Activated CD8-positive, alpha-beta memory T cell treated with anti-CD3 and anti-CD28 coated beads, Interleukin-2, amount 10 ng/mL, durations not matched to agents 7 days and 5 days (primary cell): Measurements from ENCODE around the gene GRID1. TPM values are rescaled to one million over a fixed set of nuclear protein-coding genes. Genes with fewer than 3 reads are reported as not detected.

Experiments
- ATAC-seq: fragments of 150-1000 bp; cut with Tn5 transposase; one replicate; pipeline ENCODE4 v1.10.0; 2021; ENCODE audit warnings: moderate library complexity
- CTCF ChIA-PET: fragments of 350-600 bp; sonication (Branson Sonifier 250); formaldehyde crosslinking; loops from one replicate; lab custom pipeline; 2021; ENCODE audit warnings: antibody characterized with exemption; lab: Charles Lee
- DNase-seq: peaks from one replicate; pipeline ENCODE4 v3.0.0-alpha.2; 2020
- H3K27ac Mint-ChIP-seq: one replicate; pipeline ENCODE4 v1.8.0; 2021; ENCODE audit warnings: mild to moderate bottlenecking, mixed read lengths
- H3K27me3 Mint-ChIP-seq: one replicate; pipeline ENCODE4 v1.8.0; 2021; ENCODE audit warnings: mixed read lengths
- H3K36me3 Mint-ChIP-seq: one replicate; pipeline ENCODE4 v1.8.0; 2021; ENCODE audit warnings: mild to moderate bottlenecking, mixed read lengths
- H3K4me1 Mint-ChIP-seq: one replicate; pipeline ENCODE4 v1.8.0; 2021; ENCODE audit warnings: mixed read lengths
- H3K4me3 Mint-ChIP-seq: one replicate; pipeline ENCODE4 v1.8.0; 2021; ENCODE audit warnings: mild to moderate bottlenecking, moderate library complexity, mixed read lengths
- H3K9me3 Mint-ChIP-seq: one replicate; pipeline ENCODE4 v1.8.0; 2022; ENCODE audit warnings: low read depth, mixed read lengths
- total RNA-seq, 2 experiments: library from RNA; stranded (reverse); gene quantifications; one replicate each; pipeline ENCODE4 v1.2.3, GENCODE V29; 2021

Gene GRID1
- total RNA-seq, 2 experiments from 2014 or later = not detected

GRCh38 chr10:86400705-86401587, 34.4 kb upstream of the GRID1 start:
- ATAC-seq (peak; percentile 43), DNase-seq (peak; percentile 77)
- CTCF ChIA-PET = interaction anchor here (0.5 to 14.7 kb wide), 30 partner anchors 7 to 538 kb away, joined by 3 to 191 read pairs (median 6); partner anchors contain the start of gene WAPL
- H3K4me3 Mint-ChIP-seq = peak overlapping the region; percentile 79
- peaks cover 14% of the 10 kb centered on the region for H3K27me3 Mint-ChIP-seq
- H3K4me1 Mint-ChIP-seq = peaks cover 8% of the 10 kb centered on the region
- no peaks in the 10 kb centered on the region for H3K9me3 Mint-ChIP-seq
- H3K27ac Mint-ChIP-seq = peak overlapping the region; percentile 85
- no peaks in the 10 kb centered on the region for H3K36me3 Mint-ChIP-seq

DNA sequence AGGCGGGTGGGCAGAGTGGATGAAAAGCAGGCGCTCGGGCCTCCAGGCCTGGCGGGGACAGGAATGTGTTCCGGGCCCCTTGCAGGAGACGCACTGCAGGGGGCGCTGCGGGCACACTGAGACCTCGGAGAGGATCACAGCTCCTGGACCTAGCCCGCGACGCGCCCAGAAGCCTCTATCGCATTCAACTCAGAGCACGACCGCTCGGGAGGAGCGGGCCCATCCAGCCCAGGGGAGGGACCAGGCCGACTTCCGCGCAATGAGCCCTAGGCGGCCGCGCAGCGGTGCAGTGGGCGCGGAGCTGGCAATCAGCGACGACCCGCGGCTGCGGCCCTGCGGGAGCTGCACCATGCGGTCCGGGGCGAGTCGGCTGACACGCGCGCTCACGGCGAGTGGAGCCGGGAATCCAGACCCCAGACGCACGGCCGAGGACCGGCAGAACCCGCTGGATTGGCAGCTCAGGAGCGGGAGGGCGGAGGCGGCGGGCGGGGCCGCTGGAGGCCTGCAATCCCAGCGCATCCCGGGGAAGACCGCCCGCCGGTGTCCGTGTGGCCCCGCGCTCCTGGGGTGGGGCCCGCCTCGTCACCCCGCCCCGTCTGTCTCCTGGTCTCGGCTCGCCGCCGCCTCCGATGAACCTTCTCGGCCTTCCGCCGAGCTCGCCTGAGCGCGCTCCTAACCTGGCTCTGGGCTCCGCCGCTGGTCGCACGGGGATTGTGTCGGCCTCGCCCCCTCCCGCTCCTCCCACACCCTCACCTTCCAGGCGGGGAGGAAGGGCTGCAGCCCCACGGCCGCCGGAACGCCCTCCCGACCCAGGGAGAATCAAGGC, 33.5 kb upstream of the GRID1 start:
- CTCF ChIA-PET = interaction anchor here (0.7 to 14.7 kb wide), 41 partner anchors 8 to 500 kb away, joined by 3 to 191 read pairs (median 5); partner anchors contain the start of gene WAPL
- H3K4me1 Mint-ChIP-seq = peaks cover 8% of the 10 kb centered on the region
- H3K4me3 Mint-ChIP-seq = peak overlapping the region; percentile 79
- no peaks in the 10 kb centered on the region for H3K36me3 Mint-ChIP-seq
- H3K9me3 Mint-ChIP-seq = no peaks in the 10 kb centered on the region
- peaks cover 14% of the 10 kb centered on the region for H3K27me3 Mint-ChIP-seq
- H3K27ac Mint-ChIP-seq = peak overlapping the region; percentile 85
- ATAC-seq = peak; percentile 95
- DNase-seq = peak; percentile 97

DNA sequence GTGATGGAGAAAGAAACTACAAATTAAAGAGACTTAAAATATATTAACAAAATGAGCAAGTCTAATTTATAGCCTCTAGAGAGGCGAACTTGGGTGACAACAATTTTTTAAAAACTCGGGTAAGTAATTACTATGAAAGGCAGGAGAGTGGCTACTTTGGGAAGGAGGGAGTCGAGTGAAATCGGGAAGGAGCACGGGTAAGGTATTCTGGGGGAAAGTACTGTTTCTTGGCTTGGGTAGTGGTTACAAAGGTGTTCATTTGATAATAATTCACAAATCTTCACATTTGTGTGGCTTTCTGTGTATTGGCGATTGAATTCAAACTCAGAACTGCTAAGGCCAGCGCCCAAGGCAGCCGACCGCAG, 32.9 kb upstream of the GRID1 start:
- no peaks in the 10 kb centered on the region for H3K36me3 Mint-ChIP-seq
- peak overlapping the region; percentile 79 for H3K4me3 Mint-ChIP-seq
- peaks cover 8% of the 10 kb centered on the region for H3K4me1 Mint-ChIP-seq
- H3K27me3 Mint-ChIP-seq = peaks cover 14% of the 10 kb centered on the region
- no peak for DNase-seq
- CTCF ChIA-PET = interaction anchor here (0.7 to 14.7 kb wide), 35 partner anchors 9 to 501 kb away, joined by 3 to 191 read pairs (median 5); partner anchors contain the start of gene WAPL
- ATAC-seq = no peak
- peak overlapping the region; percentile 70 for H3K27ac Mint-ChIP-seq
- H3K9me3 Mint-ChIP-seq = no peaks in the 10 kb centered on the region

- CTCF ChIA-PET = interaction anchor here (0.9 to 14.7 kb wide), 2 partner anchors 24 to 189 kb away, joined by 3 to 191 read pairs; no protein-coding TSS in a partner anchor
- Mint-ChIP-seq H3K4me3 (no peak overlapping the region), H3K4me1 (peaks cover 8% of the 10 kb centered on the region)
Measured at GRCh38 chr10:86397120-86397519, 30.5 kb upstream of the GRID1 start.

DNA sequence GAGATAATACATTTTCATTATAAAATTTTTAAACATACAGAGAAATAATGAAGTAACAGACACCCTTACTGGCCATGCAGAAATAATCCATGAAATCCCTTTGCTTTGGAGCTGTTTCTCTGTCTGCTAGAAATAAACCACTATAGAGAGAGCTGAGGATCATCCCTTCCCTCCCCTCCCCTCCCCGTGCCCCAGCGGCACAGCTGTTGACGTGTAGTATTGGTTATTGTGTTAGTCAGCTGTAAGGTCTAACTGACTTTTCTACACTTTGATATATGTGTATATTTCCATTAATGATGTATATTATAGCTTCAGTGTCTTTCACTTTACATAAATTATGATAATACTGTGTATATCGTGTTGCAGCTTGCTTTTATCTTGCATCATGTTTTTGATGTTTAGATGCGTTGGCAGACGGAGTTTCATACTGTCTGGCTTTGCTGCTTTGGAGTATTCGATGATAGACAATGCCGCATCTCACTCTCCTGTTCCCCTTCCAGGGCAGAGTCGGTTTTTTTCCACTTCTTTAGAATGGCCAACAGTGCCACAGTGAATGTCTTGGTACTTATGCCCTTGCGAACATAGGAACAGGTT, 27.4 kb upstream of the GRID1 start:
- peaks cover 15% of the 10 kb centered on the region for H3K27me3 Mint-ChIP-seq
- no peak for DNase-seq

More at GRCh38 chr10:86397120-86397519, 30.5 kb upstream of the GRID1 start:
- H3K36me3 Mint-ChIP-seq = no peaks in the 10 kb centered on the region
- no peaks in the 10 kb centered on the region for H3K9me3 Mint-ChIP-seq
- peaks cover 2% of the 10 kb centered on the region for H3K27me3 Mint-ChIP-seq
- no peak overlapping the region for H3K27ac Mint-ChIP-seq
- no peak for DNase-seq
- no peak for ATAC-seq

DNA sequence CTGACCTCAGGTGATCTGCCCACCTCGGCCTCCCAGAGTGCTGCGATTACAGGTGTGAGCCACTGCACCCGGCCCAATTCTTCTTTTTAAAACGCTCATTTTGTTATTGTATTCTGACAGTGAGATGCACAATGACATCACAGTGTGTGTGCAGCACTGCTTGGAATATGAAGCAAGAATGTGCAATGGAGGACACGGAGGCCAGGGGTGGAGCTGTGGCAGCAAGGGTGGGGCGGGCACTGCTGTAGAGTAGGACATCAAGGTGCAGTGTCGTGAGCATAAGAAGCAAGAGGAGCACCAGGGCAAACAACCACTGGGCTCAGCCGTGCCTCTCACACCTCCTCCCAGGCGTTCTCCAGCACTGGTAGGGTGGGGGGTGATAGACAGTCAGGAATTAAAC, 26.8 kb upstream of the GRID1 start:
- Mint-ChIP-seq H3K27ac (no peak overlapping the region), H3K4me3 (no peak overlapping the region), H3K27me3 (peaks cover 17% of the 10 kb centered on the region), H3K4me1 (peaks cover 3% of the 10 kb centered on the region), H3K9me3 (no peaks in the 10 kb centered on the region), H3K36me3 (no peaks in the 10 kb centered on the region)
- DNase-seq (no peak), ATAC-seq (no peak)
- CTCF ChIA-PET = interaction anchor here (14.7 kb wide), 1 partner anchor 193 kb away, joined by 191 read pairs; no protein-coding TSS in a partner anchor

More for the DNA sequence above, 27.4 kb upstream of the GRID1 start:
- CTCF ChIA-PET = interaction anchor here (14.7 kb wide), 1 partner anchor 192 kb away, joined by 191 read pairs; no protein-coding TSS in a partner anchor
- no peak for ATAC-seq
- no peak overlapping the region for H3K4me3 Mint-ChIP-seq
- H3K36me3 Mint-ChIP-seq = no peaks in the 10 kb centered on the region
- H3K4me1 Mint-ChIP-seq = peaks cover 3% of the 10 kb centered on the region
- H3K27ac Mint-ChIP-seq = no peak overlapping the region
- no peaks in the 10 kb centered on the region for H3K9me3 Mint-ChIP-seq

DNA sequence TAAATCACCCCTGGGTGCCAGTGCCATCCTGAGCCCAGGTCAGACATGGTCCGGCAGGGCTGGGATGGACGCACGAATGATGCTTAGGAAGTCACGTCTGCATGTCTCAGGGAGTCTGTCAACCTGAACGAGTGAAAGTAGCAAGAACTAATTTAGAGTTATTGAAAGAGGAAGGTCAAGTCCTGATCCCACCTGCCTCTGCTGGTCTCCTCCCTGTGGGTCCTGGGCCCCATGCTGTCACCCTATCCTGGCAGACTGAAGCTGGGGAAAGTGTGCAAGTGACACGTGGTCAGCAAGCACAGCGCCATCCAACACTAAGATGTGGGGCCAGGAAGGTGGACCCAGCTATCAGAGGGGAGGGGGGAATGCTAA, 26.1 kb upstream of the GRID1 start:
- no peak overlapping the region for H3K4me3 Mint-ChIP-seq
- no peak overlapping the region for H3K27ac Mint-ChIP-seq
- no peak for ATAC-seq
- no peaks in the 10 kb centered on the region for H3K36me3 Mint-ChIP-seq
- no peak for DNase-seq
- no peaks in the 10 kb centered on the region for H3K9me3 Mint-ChIP-seq
- CTCF ChIA-PET = interaction anchor here (14.7 kb wide), 1 partner anchor 193 kb away, joined by 191 read pairs; no protein-coding TSS in a partner anchor
- peaks cover 24% of the 10 kb centered on the region for H3K27me3 Mint-ChIP-seq
- H3K4me1 Mint-ChIP-seq = peaks cover 3% of the 10 kb centered on the region

DNA sequence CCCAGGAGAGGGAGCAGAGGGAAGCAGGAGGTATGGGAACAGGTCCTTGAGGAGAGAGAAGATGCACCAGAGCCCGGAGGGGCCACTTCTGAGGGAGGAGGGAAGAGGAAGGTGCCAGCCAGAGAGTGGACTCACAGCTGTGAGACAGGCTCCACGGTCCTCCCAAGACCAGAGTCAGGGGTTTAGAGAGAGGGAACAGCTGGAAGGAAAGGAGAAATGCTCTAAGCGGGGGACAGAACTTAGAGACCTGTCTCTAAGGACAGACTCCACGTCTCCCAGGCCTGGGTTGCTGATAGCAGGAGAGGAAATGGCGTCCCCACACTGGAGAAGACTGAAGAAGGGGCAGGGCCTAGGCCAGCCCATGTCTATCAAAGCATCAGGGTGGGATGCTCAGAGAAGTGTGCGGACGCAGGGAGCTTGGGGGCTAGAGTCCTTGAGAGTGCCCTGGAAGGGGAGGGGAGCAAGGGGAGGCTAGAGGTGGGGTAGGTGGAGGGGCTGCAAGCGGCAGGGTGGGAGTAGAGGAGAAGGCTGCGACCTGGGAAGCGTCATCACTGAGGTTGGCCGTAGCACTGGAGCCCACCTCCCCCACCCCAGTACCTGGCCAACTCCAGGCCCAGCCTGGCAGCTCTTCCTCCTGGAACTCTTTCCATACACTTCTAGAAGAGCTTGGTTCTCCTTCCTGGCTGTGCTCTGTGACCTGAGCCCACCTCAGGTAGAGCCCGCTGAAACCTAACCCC, 25.6 kb upstream of the GRID1 start:
- peaks cover 29% of the 10 kb centered on the region for H3K27me3 Mint-ChIP-seq
- DNase-seq = peak; percentile 25
- H3K4me1 Mint-ChIP-seq = peaks cover 3% of the 10 kb centered on the region
- H3K4me3 Mint-ChIP-seq = no peak overlapping the region
- no peaks in the 10 kb centered on the region for H3K9me3 Mint-ChIP-seq
- no peaks in the 10 kb centered on the region for H3K36me3 Mint-ChIP-seq
- H3K27ac Mint-ChIP-seq = no peak overlapping the region
- CTCF ChIA-PET = interaction anchor here (2.8 to 14.7 kb wide), 2 partner anchors 8 to 194 kb away, joined by 14 to 191 read pairs; no protein-coding TSS in a partner anchor
- no peak for ATAC-seq

DNA sequence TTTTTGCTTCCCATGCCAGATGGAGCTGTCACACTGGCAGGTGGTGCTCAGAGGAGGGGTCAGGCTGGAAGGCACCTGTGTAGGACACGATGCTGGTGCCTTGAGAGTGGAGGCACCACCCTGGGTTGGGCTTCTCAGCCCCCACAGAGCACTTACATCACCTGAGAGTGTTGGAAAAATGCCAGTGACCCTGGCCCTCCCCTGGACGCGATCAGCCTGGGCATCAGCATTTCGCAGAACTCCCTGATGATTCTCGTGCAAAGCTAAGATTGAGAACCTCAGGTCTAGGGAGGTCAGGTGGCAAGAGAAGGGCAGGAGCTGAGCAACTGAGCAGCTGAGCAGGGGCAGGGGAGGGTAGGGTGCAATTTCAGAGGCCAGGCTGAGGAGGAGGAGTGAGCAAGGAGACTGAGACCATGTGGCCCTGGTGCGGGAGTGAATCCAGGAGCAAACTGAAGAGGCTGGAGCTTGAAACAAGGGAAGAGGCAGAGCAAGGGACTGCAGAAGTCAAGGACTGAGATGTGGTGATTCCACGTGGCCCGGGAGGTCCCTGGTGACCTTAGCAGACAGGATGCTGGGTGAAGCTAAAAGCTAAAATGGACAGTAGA, 24.7 kb upstream of the GRID1 start:
- DNase-seq = peak; percentile 30
- no peak for ATAC-seq
- Mint-ChIP-seq H3K27ac (no peak overlapping the region), H3K27me3 (peaks cover 34% of the 10 kb centered on the region), H3K36me3 (no peaks in the 10 kb centered on the region), H3K9me3 (no peaks in the 10 kb centered on the region), H3K4me1 (peaks cover 3% of the 10 kb centered on the region), H3K4me3 (no peak overlapping the region)
- CTCF ChIA-PET = interaction anchor here (2.8 to 14.7 kb wide), 2 partner anchors 9 to 195 kb away, joined by 14 to 191 read pairs; no protein-coding TSS in a partner anchor

- DNase-seq (peak; percentile 34), ATAC-seq (no peak)
- Mint-ChIP-seq H3K4me1 (peaks cover 3% of the 10 kb centered on the region), H3K27ac (no peak overlapping the region), H3K4me3 (no peak overlapping the region), H3K9me3 (no peaks in the 10 kb centered on the region), H3K36me3 (no peaks in the 10 kb centered on the region), H3K27me3 (peaks cover 42% of the 10 kb centered on the region)
- CTCF ChIA-PET = interaction anchor here (2.8 to 14.7 kb wide), 2 partner anchors 9 to 195 kb away, joined by 14 to 191 read pairs; no protein-coding TSS in a partner anchor
Measured at GRCh38 chr10:86390337-86391120, 23.9 kb upstream of the GRID1 start.
